RPMI7951 (cell line): ENCODE results near the gene CCL5. TPM values are rescaled to one million over a fixed set of nuclear protein-coding genes. Genes with fewer than 3 reads are reported as not detected.

Experiments
- total RNA-seq: library from RNA; depleted of rRNA; stranded (reverse); fragments of >200 nt; shearing (Covaris generic); gene quantifications from 2 replicates; pipeline ENCODE4 v1.2.3, GENCODE V29; 2014; rRNA removed

CCL5 gene
- total RNA-seq, 1 experiment from 2014 or later = 4.0 TPM

Other genes with a start within 250 kb of the CCL5 start
- 1.1 and 1.6 TPM in 2 replicates for gene RASL10B, start 148.7 kb downstream of the CCL5 start, total RNA-seq
- gene GAS2L2, start 127.1 kb downstream of the CCL5 start, total RNA-seq = not detected in 2 replicates
- gene C17orf50, start 119.5 kb downstream of the CCL5 start, total RNA-seq = not detected in 2 replicates
- not detected in 2 replicates for gene MMP28, start 84.7 kb downstream of the CCL5 start, total RNA-seq
- 14.0 and 15.3 TPM in 2 replicates for gene TAF15, start 70.9 kb downstream of the CCL5 start, total RNA-seq
- not detected in 2 replicates for gene HEATR9, start 11.5 kb downstream of the CCL5 start, total RNA-seq
- 0.96 and 2.4 TPM in 2 replicates for gene RDM1, start 50.4 kb upstream of the CCL5 start, total RNA-seq
- gene LYZL6, start 63.4 kb upstream of the CCL5 start, total RNA-seq = not detected in 2 replicates
- gene CCL16, start 101.1 kb upstream of the CCL5 start, total RNA-seq = not detected in 2 replicates
- not detected in 2 replicates for gene CCL14, start 106.4 kb upstream of the CCL5 start, total RNA-seq
- not detected in 2 replicates for gene CCL15, start 121.2 kb upstream of the CCL5 start, total RNA-seq
- gene CCL23, start 137.6 kb upstream of the CCL5 start, total RNA-seq = not detected in 2 replicates
- not detected in 2 replicates for gene CCL18, start 183.9 kb upstream of the CCL5 start, total RNA-seq
- 0.96 TPM in 1 of 2 replicates, not detected in the other for gene CCL3, start 209.8 kb upstream of the CCL5 start, total RNA-seq
- gene CCL4, start 223.5 kb upstream of the CCL5 start, total RNA-seq = not detected in 2 replicates